Measurements from ENCODE around the gene UGGT2.
"Not testable (repeated sequence)": the region's sequence is repeated elsewhere in the genome, so short reads cannot be mapped to it uniquely, and the experiment has no call there.

The UGGT2 gene

GRCh38 chr13:95957331-95957730 lies 95.9 kb downstream of the UGGT2 start:
- DNase-seq (ENCODE audit: low read depth): no peak

- DNase-seq (ENCODE audit: low read depth): no peak
Measured at GRCh38 chr13:95956589-95957148, 96.5 kb downstream of the UGGT2 start.

GRCh38 chr13:95955719-95956118 lies 97.5 kb downstream of the UGGT2 start:
- DNase-seq (ENCODE audit: low read depth): no peak

GRCh38 chr13:95955255-95955654 lies 97.9 kb downstream of the UGGT2 start:
- DNase-seq (ENCODE audit: low read depth): no peak

- no peak for DNase-seq (ENCODE audit: low read depth)
Measured at GRCh38 chr13:95954266-95954665, 98.9 kb downstream of the UGGT2 start.

GRCh38 chr13:95950103-95950502 lies 103.1 kb downstream of the UGGT2 start:
- DNase-seq (ENCODE audit: low read depth): no peak

GRCh38 chr13:95948656-95949055 lies 104.5 kb downstream of the UGGT2 start:
- no peak for DNase-seq (ENCODE audit: low read depth)

- DNase-seq (ENCODE audit: low read depth): no peak
Measured at GRCh38 chr13:95937714-95938320, 115.4 kb downstream of the UGGT2 start.

GRCh38 chr13:95931300-95932025 lies 121.7 kb downstream of the UGGT2 start:
- no peak for DNase-seq (ENCODE audit: low read depth)

- DNase-seq (ENCODE audit: low read depth): no peak
Measured at GRCh38 chr13:95929430-95929829, 123.8 kb downstream of the UGGT2 start.

- not testable (repeated sequence) for DNase-seq (ENCODE audit: low read depth)
Measured at GRCh38 chr13:95928367-95928906, 124.8 kb downstream of the UGGT2 start.

- DNase-seq (ENCODE audit: low read depth): no peak
Measured at GRCh38 chr13:95926231-95926630, 127.0 kb downstream of the UGGT2 start.

- DNase-seq (ENCODE audit: low read depth): no peak
Measured at GRCh38 chr13:95924389-95924994, 128.7 kb downstream of the UGGT2 start.

GRCh38 chr13:95921485-95921884 lies 131.7 kb downstream of the UGGT2 start:
- DNase-seq (ENCODE audit: low read depth): no peak

GRCh38 chr13:95920485-95920884 lies 132.7 kb downstream of the UGGT2 start:
- no peak for DNase-seq (ENCODE audit: low read depth)

- no peak for DNase-seq (ENCODE audit: low read depth)
Measured at GRCh38 chr13:95918860-95919259, 134.3 kb downstream of the UGGT2 start.

GRCh38 chr13:95914991-95915501 lies 138.2 kb downstream of the UGGT2 start:
- DNase-seq (ENCODE audit: low read depth): no peak

- DNase-seq (ENCODE audit: low read depth): no peak
Measured at GRCh38 chr13:95906999-95907398, 146.2 kb downstream of the UGGT2 start.

- DNase-seq (ENCODE audit: low read depth): no peak
Measured at GRCh38 chr13:95903569-95903968, 149.6 kb downstream of the UGGT2 start.

GRCh38 chr13:95902741-95903140 lies 150.5 kb downstream of the UGGT2 start:
- no peak for DNase-seq (ENCODE audit: low read depth)

- no peak for DNase-seq (ENCODE audit: low read depth)
Measured at GRCh38 chr13:95898256-95898655, 154.9 kb downstream of the UGGT2 start.

GRCh38 chr13:95896301-95896700 lies 156.9 kb downstream of the UGGT2 start:
- no peak for DNase-seq (ENCODE audit: low read depth)

- no peak for DNase-seq (ENCODE audit: low read depth)
Measured at GRCh38 chr13:95893861-95894260, 159.3 kb downstream of the UGGT2 start.
